ENCODE results near the gene DHDH. TPM values are rescaled to one million over a fixed set of nuclear protein-coding genes. Genes with fewer than 3 reads are reported as not detected.

The DHDH gene
- total and polyA plus RNA-seq, 2 experiments from 2014 or later: 2.2 to 10.2 TPM

Other genes starting within 250 kb of the DHDH start
Only the 30 nearest of the 31 such genes appear.
- 3.5 and 4.7 TPM in 2 replicates for gene MAMSTR, start 214.0 kb upstream of the DHDH start, total RNA-seq
- 6.1 and 6.3 TPM in 2 replicates for gene MAMSTR, start 214.0 kb upstream of the DHDH start, polyA plus RNA-seq
- gene RASIP1, start 193.1 kb upstream of the DHDH start, total RNA-seq: 3.2 and 5.5 TPM in 2 replicates
- 1.5 and 2.9 TPM in 2 replicates for gene RASIP1, start 193.1 kb upstream of the DHDH start, polyA plus RNA-seq
- not detected in 2 replicates for gene IZUMO1, start 186.8 kb upstream of the DHDH start, total RNA-seq
- 0.94 TPM in 1 of 2 replicates, not detected in the other for gene IZUMO1, start 186.8 kb upstream of the DHDH start, polyA plus RNA-seq
- 0.14 and 0.21 TPM in 2 replicates for gene FUT1, start 181.1 kb upstream of the DHDH start, total RNA-seq
- not detected in 2 replicates for gene FUT1, start 181.1 kb upstream of the DHDH start, polyA plus RNA-seq
- gene FGF21, start 178.2 kb upstream of the DHDH start, total RNA-seq: not detected in 2 replicates
- gene FGF21, start 178.2 kb upstream of the DHDH start, polyA plus RNA-seq: not detected in 2 replicates
- gene BCAT2, start 122.7 kb upstream of the DHDH start, total RNA-seq: 127 and 144 TPM in 2 replicates
- gene BCAT2, start 122.7 kb upstream of the DHDH start, polyA plus RNA-seq: 154 and 157 TPM in 2 replicates
- gene HSD17B14, start 97.2 kb upstream of the DHDH start, total RNA-seq: 27.5 and 43.1 TPM in 2 replicates
- gene HSD17B14, start 97.2 kb upstream of the DHDH start, polyA plus RNA-seq: 31.7 and 35.1 TPM in 2 replicates
- gene PLEKHA4, start 65.1 kb upstream of the DHDH start, total RNA-seq: 22.5 and 27.1 TPM in 2 replicates
- gene PLEKHA4, start 65.1 kb upstream of the DHDH start, polyA plus RNA-seq: 29.4 and 37.1 TPM in 2 replicates
- gene PPP1R15A, start 61.3 kb upstream of the DHDH start, total RNA-seq: 54.1 and 85.1 TPM in 2 replicates
- gene PPP1R15A, start 61.3 kb upstream of the DHDH start, polyA plus RNA-seq: 87.6 and 95.7 TPM in 2 replicates
- gene TULP2, start 35.0 kb upstream of the DHDH start, total RNA-seq: 0.25 and 2.0 TPM in 2 replicates
- gene TULP2, start 35.0 kb upstream of the DHDH start, polyA plus RNA-seq: 0.26 and 1.0 TPM in 2 replicates
- gene NUCB1, start 33.4 kb upstream of the DHDH start, total RNA-seq: 274 and 337 TPM in 2 replicates
- 230 and 290 TPM in 2 replicates for gene NUCB1, start 33.4 kb upstream of the DHDH start, polyA plus RNA-seq
- 64.2 and 126 TPM in 2 replicates for gene BAX, start 21.2 kb downstream of the DHDH start, total RNA-seq
- 68.7 and 95.2 TPM in 2 replicates for gene BAX, start 21.2 kb downstream of the DHDH start, polyA plus RNA-seq
- gene FTL, start 31.6 kb downstream of the DHDH start, total RNA-seq: 760 and 891 TPM in 2 replicates
- 1,227 and 1,335 TPM in 2 replicates for gene FTL, start 31.6 kb downstream of the DHDH start, polyA plus RNA-seq
- gene GYS1, start 59.6 kb downstream of the DHDH start, total RNA-seq: 155 and 165 TPM in 2 replicates
- 175 and 195 TPM in 2 replicates for gene GYS1, start 59.6 kb downstream of the DHDH start, polyA plus RNA-seq
- 240 and 294 TPM in 2 replicates for gene RUVBL2, start 60.2 kb downstream of the DHDH start, total RNA-seq
- 128 and 167 TPM in 2 replicates for gene RUVBL2, start 60.2 kb downstream of the DHDH start, polyA plus RNA-seq
- 1.8 TPM in 1 of 2 replicates, not detected in the other for gene LHB, start 83.4 kb downstream of the DHDH start, total RNA-seq
- gene LHB, start 83.4 kb downstream of the DHDH start, polyA plus RNA-seq: 2.7 TPM in 1 of 2 replicates, not detected in the other
- gene CGB3, start 90.6 kb downstream of the DHDH start, total RNA-seq: not detected in 2 replicates
- 0.26 TPM in 1 of 2 replicates, not detected in the other for gene CGB3, start 90.6 kb downstream of the DHDH start, polyA plus RNA-seq
- gene CGB2, start 98.2 kb downstream of the DHDH start, total RNA-seq: not detected in 2 replicates
- gene CGB2, start 98.2 kb downstream of the DHDH start, polyA plus RNA-seq: 1.5 TPM in 1 of 2 replicates, not detected in the other
- gene CGB1, start 103.2 kb downstream of the DHDH start, total RNA-seq: not detected in 2 replicates
- not detected in 2 replicates for gene CGB1, start 103.2 kb downstream of the DHDH start, polyA plus RNA-seq
- gene CGB5, start 110.1 kb downstream of the DHDH start, total RNA-seq: not detected in 2 replicates
- not detected in 2 replicates for gene CGB5, start 110.1 kb downstream of the DHDH start, polyA plus RNA-seq
- not detected in 2 replicates for gene CGB8, start 115.4 kb downstream of the DHDH start, total RNA-seq
- gene CGB8, start 115.4 kb downstream of the DHDH start, polyA plus RNA-seq: not detected in 2 replicates
- gene CGB7, start 124.0 kb downstream of the DHDH start, total RNA-seq: 3.9 and 8.3 TPM in 2 replicates
- gene CGB7, start 124.0 kb downstream of the DHDH start, polyA plus RNA-seq: 6.5 and 11.5 TPM in 2 replicates
- 11.8 TPM in 2 replicates for gene NTF4, start 131.1 kb downstream of the DHDH start, total RNA-seq
- gene NTF4, start 131.1 kb downstream of the DHDH start, polyA plus RNA-seq: 17.0 and 31.7 TPM in 2 replicates
- gene KCNA7, start 139.0 kb downstream of the DHDH start, total RNA-seq: 1.1 and 2.3 TPM in 2 replicates
- 1.3 and 1.6 TPM in 2 replicates for gene KCNA7, start 139.0 kb downstream of the DHDH start, polyA plus RNA-seq
- gene SNRNP70, start 151.8 kb downstream of the DHDH start, total RNA-seq: 396 and 598 TPM in 2 replicates
- 470 and 492 TPM in 2 replicates for gene SNRNP70, start 151.8 kb downstream of the DHDH start, polyA plus RNA-seq
- gene LIN7B, start 180.7 kb downstream of the DHDH start, total RNA-seq: 20.0 and 24.5 TPM in 2 replicates
- gene LIN7B, start 180.7 kb downstream of the DHDH start, polyA plus RNA-seq: 34.6 and 37.8 TPM in 2 replicates
- 2.1 and 12.5 TPM in 2 replicates for gene C19orf73, start 185.4 kb downstream of the DHDH start, total RNA-seq
- 3.7 and 9.6 TPM in 2 replicates for gene C19orf73, start 185.4 kb downstream of the DHDH start, polyA plus RNA-seq
- gene PPFIA3, start 185.8 kb downstream of the DHDH start, total RNA-seq: 27.3 and 30.4 TPM in 2 replicates
- gene PPFIA3, start 185.8 kb downstream of the DHDH start, polyA plus RNA-seq: 29.3 and 32.5 TPM in 2 replicates
- gene HRC, start 221.7 kb downstream of the DHDH start, total RNA-seq: 255 and 389 TPM in 2 replicates
- gene HRC, start 221.7 kb downstream of the DHDH start, polyA plus RNA-seq: 184 and 255 TPM in 2 replicates
- 51.3 and 106 TPM in 2 replicates for gene TRPM4, start 224.1 kb downstream of the DHDH start, total RNA-seq
- gene TRPM4, start 224.1 kb downstream of the DHDH start, polyA plus RNA-seq: 74.2 and 119 TPM in 2 replicates